Subcutaneous abdominal adipose tissue (tissue), 5 donors: ENCODE measurements around the gene SLC25A43.
"Not testable (repeated sequence)": the region's sequence is repeated elsewhere in the genome, so short reads cannot be mapped to it uniquely, and the experiment has no call there.

Experiments used
- H3K27ac ChIP-seq: one replicate; pipeline ENCODE4 v1.7.0; 2013; ENCODE audit warnings: low read depth, mild to moderate bottlenecking, inconsistent platforms, low read length, moderate library complexity
- H3K27me3 ChIP-seq, 5 donors: one replicate each; pipeline ENCODE4 v1.7.0; 2013; ENCODE audit warnings: low read length in 5 of 5, inconsistent platforms in 1 of 5; ENCODE audit not compliant: control insufficient read depth in 5 of 5, insufficient read depth in 4 of 5
- H3K36me3 ChIP-seq, 5 donors: one replicate each; pipeline ENCODE4 v1.7.0; 2013; ENCODE audit warnings: low read length in 5 of 5; ENCODE audit not compliant: control insufficient read depth in 5 of 5, insufficient read depth in 5 of 5
- H3K4me1 ChIP-seq, 5 donors: one replicate each; pipeline ENCODE4 v1.7.0; 2013; ENCODE audit warnings: low read length in 5 of 5, mild to moderate bottlenecking in 3 of 5, moderate library complexity in 1 of 5; ENCODE audit not compliant: control insufficient read depth in 5 of 5, insufficient read depth in 5 of 5
- H3K4me3 ChIP-seq, 5 donors: one replicate each; pipeline ENCODE4 v1.7.0; 2013; ENCODE audit warnings: low read length in 5 of 5, low read depth in 1 of 5
- H3K9ac ChIP-seq, 5 donors: one replicate each; pipeline ENCODE4 v1.7.0; 2013; ENCODE audit warnings: low read length in 5 of 5, mild to moderate bottlenecking in 4 of 5, moderate library complexity in 3 of 5
- H3K9me3 ChIP-seq, 5 donors: one replicate each; pipeline ENCODE4 v1.7.0; 2013; ENCODE audit warnings: low read length in 5 of 5; ENCODE audit not compliant: control insufficient read depth in 5 of 5
- donor health status: healthy.
- donor health status: healthy.
- donor health status: healthy.
- donor health status: healthy.
- donor health status: healthy.

SLC25A43 gene

DNA sequence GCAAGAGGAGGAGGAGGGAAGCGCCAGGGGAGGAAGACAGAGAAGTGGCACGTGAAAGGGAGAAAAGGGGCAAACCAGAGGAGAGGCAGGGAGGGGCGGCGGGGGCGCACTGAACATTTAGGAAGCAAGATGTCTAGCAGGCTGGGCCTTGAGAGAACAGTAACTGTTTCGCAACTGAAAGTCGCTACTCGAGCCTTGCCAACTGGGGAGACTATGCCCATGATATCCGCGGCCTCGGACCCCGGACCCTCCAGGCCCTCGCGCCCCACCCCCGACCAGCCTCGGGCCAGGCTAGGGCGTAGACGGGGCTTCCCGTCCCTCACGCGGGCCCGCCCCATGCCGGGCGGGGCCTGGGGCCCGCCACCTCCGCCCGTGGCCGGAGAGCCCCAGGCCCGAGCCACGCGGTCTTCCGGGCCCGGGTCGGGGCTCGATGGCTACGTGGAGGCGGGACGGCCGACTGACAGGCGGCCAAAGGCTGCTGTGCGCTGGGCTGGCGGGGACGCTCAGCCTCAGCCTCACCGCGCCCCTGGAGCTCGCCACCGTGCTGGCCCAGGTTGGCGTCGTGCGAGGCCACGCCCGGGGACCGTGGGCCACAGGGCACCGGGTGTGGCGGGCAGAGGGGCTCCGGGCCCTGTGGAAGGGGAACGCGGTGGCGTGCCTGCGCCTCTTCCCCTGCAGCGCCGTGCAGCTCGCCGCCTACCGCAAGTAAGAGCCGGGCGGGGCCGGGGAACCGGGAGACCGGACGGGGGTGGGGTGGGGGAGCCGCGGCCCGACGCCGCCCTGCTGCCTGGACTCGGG, at the start of gene SLC25A43:
Gene SLC25A43, plus strand, starts transcription at position 363 of the 798 bp plus-strand sequence. Its CDS starts 68 bp downstream, at position 431.
- no peaks in the 10 kb centered on the region for H3K9me3 ChIP-seq
- H3K4me3 ChIP-seq: peak within 1 kb of the TSS; percentile 63 to 74 (median 67)
- H3K9ac ChIP-seq: peak within 1 kb of the TSS; percentile 52 to 81 (median 66)
- peak within 1 kb of the TSS; percentile 80 for H3K27ac ChIP-seq
- peaks cover 0 to 3% (median 0%) of the 10 kb centered on the region in 5 donors for H3K27me3 ChIP-seq
- H3K36me3 ChIP-seq: no peaks in the 10 kb centered on the region
- peaks cover 0 to 27% (median 18%) of the 10 kb centered on the region in 5 donors for H3K4me1 ChIP-seq

DNA sequence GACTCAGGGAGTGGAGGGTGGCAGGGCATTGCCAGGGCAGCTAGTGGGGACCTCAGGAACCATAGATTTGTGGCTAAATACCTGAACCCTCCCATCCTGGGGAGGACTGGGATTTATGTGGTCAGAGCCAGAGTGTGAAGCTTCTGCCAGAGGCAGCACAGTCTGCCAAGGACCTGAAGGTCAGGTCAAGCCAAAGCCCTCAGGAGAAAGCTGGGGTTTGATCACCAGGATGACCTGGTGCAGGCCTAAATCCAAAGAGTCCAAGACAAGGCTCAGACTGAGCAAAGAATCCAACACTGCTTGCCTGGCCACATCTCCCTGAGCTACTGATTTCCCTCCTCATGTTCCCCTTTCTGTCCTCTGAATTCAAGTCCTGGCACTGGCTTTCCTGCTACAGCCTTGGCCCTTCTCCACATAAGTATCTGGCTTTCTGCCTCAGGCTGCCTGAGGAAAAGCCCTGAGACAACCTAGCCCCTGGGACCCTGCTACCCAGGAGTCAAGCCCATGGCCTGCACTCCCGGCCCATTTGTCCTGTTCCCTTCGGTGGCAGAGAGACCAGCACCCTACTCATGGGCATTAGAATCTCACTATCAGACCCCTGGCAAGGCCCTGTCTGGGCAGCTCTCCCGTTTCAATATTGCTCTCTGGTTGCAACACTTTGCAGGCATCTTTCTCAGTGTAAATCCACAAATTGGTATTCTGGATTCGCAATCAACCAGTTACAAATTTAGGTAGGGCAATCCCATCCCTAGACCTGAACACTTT, 39.3 kb upstream of the SLC25A43 start:
- Histone ChIP-seq H3K9ac (no peak overlapping the region), H3K4me1 (peaks cover 0 to 9% (median 6%) of the 10 kb centered on the region in 5 donors), H3K36me3 (no peaks in the 10 kb centered on the region), H3K4me3 (no peak overlapping the region), H3K9me3 (no peaks in the 10 kb centered on the region), H3K27ac (no peak overlapping the region), H3K27me3 (peaks cover 0 to 4% (median 0%) of the 10 kb centered on the region in 5 donors)

DNA sequence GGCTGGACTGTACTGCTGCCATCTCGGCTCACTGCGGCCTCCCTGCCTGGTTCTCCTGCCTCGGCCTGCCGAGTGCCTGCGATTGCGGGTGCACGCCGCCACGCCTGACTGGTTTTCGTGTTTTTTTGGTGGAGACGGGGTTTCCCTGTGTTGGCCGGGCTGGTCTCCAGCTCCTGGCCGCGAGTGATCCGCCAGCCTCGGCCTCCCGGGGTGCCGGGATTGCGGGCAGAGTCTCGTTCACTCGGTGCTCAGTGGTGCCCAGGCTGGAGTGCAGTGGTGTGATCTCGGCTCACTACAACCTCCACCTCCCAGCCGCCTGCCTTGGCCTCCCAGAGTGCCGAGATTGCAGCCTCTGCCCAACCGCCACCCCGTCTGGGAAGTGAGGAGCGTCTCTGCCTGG, 37.7 kb upstream of the SLC25A43 start:
- H3K4me1 ChIP-seq, H3K9ac ChIP-seq, H3K27me3 ChIP-seq, H3K9me3 ChIP-seq, H3K36me3 ChIP-seq, H3K4me3 ChIP-seq, H3K27ac ChIP-seq: not testable (repeated sequence)

DNA sequence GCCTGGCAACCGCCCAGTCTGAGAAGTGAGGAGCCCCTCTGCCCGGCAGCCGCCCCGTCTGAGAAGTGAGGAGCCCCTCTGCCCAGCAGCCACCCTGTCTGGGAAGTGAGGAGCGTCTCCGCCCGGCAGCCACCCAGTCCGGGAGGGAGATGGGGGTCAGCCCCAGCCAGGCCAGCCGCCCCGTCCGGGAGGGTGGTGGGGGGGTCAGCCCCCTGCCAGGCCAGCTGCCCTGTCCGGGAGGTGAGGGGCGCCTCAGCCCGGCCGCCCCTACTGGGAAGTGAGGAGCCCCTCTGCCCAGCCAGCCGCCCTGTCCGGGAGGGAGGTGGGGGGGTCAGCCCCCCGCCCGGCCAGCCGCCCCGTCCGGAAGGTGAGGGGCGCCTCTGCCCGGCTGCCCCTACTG, 37.1 kb upstream of the SLC25A43 start:
- not testable (repeated sequence) for H3K4me3 ChIP-seq, H3K9me3 ChIP-seq, H3K27ac ChIP-seq, H3K4me1 ChIP-seq, H3K36me3 ChIP-seq, H3K9ac ChIP-seq, H3K27me3 ChIP-seq

DNA sequence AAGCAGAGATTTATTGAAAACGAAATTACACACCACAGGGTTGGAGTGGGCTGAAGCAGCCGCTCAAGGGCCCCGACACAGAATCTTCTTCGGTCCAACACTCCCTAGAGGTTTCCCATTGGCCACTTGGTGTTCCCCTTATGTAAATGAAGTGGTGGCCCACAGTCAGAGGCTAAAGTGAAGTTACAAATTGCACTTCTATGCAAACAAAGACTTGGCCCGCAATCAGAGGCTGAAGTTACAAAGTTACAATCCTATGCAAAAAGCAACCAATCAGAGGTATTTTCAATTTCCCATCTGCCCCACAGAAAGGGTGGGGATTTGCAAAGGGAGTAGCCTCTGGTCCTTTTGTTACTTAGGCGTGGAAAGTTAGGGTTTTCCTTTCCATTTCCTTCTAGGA, 35.7 kb upstream of the SLC25A43 start:
- Histone ChIP-seq H3K27ac (no peak overlapping the region), H3K4me1 (peaks cover 0 to 9% (median 6%) of the 10 kb centered on the region in 5 donors), H3K4me3 (no peak overlapping the region), H3K9me3 (no peaks in the 10 kb centered on the region), H3K36me3 (no peaks in the 10 kb centered on the region), H3K9ac (no peak overlapping the region), H3K27me3 (peaks cover 0 to 4% (median 4%) of the 10 kb centered on the region in 5 donors)

DNA sequence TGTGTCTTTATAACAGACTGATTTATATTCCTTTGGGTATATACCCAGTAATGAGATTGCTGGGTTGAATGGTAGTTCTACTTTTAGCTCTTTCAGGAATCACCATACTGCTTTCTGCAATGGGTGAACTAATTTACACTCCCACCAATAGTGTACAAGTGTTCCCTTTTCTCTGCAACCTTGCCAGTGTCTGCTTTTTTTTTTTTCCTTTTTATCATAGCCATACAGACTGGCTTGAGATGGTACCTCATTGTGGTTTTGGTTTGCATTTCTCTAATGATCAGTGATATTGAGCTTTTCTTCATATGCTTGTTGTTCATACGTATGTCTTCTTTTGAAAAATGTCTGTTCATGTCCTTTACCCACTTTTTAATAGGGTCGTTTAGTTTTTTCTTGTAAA, 27.3 kb upstream of the SLC25A43 start:
- H3K4me1 ChIP-seq, H3K9ac ChIP-seq, H3K36me3 ChIP-seq, H3K9me3 ChIP-seq, H3K4me3 ChIP-seq, H3K27ac ChIP-seq: not testable (repeated sequence)
- H3K27me3 ChIP-seq: peaks cover 0 to 16% (median 5%) of the 10 kb centered on the region in 5 donors

DNA sequence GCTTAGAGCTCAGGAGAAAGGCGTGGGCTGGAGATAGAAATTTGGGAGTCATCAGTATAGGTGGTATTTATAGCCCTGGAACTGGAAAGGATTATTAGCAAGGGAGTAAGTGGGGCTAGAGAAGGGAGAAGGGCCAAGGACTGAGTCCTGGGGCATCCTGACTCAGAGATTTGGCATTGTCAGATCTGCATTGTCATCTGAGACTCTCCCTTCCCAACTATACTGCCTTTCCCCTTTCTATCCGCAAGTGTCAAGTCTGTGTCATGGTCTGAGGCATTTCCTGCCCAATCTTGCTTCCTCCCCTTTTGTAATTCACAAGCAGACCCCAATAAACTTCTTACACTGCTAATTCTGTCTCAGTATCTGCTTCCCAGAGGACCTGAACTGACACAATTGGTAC, 24.4 kb upstream of the SLC25A43 start:
- no peak overlapping the region for H3K27ac ChIP-seq

DNA sequence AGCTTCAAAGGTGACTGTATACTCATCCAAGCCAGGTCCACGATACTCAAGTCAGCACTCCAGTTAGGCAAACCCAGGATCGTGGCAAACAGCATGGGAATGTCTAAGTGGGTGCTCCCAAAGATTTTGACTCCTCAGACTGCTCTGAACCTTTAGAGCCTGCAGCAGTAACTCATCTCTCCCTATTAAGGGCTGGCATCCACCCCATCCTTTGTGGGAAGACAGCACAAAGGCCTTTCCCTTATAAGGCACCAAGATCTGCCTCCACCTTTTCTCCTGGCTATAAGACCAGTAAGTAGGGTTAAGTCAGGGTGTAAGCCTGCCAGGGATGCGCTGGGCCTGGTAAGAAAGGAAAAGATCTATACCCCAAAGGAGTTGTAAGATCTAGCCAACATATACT, 23.6 kb upstream of the SLC25A43 start:
- peaks cover 0 to 16% (median 5%) of the 10 kb centered on the region in 5 donors for H3K27me3 ChIP-seq
- no peaks in the 10 kb centered on the region for H3K36me3 ChIP-seq
- H3K9ac ChIP-seq: no peak overlapping the region
- peaks cover 0 to 2% (median 0%) of the 10 kb centered on the region in 5 donors for H3K9me3 ChIP-seq
- H3K4me1 ChIP-seq: no peaks in the 10 kb centered on the region
- no peak overlapping the region for H3K27ac ChIP-seq
- H3K4me3 ChIP-seq: no peak overlapping the region

More for the DNA sequence above, 24.4 kb upstream of the SLC25A43 start:
- Histone ChIP-seq H3K27me3 (peaks cover 0 to 16% (median 5%) of the 10 kb centered on the region in 5 donors), H3K9me3 (peaks cover 0 to 2% (median 0%) of the 10 kb centered on the region in 5 donors), H3K4me1 (no peaks in the 10 kb centered on the region), H3K36me3 (no peaks in the 10 kb centered on the region), H3K9ac (no peak overlapping the region), H3K4me3 (no peak overlapping the region)

DNA sequence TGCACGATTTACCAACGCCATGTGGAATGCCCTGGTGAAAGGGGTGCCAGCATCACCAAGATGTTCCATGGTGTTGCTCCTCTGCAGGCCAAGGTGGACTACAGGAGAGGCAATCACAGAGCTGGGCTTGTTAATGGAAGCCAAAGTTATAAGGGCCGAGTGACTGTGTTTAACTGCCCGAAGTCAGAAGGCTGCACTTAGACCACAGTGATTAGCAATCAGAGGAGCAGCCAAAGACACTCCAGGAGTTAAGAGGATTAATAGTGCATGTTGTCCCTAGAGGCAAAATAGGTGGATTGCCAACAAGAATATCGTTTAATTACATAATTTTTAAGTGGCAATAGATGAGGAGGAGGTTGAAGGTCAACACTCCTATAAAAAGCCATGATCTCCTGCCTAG, 22.8 kb upstream of the SLC25A43 start:
- Histone ChIP-seq H3K27ac (no peak overlapping the region), H3K36me3 (no peaks in the 10 kb centered on the region), H3K4me1 (no peaks in the 10 kb centered on the region), H3K9me3 (peaks cover 0 to 2% (median 0%) of the 10 kb centered on the region in 5 donors), H3K4me3 (no peak overlapping the region), H3K9ac (no peak overlapping the region), H3K27me3 (peaks cover 0 to 16% (median 5%) of the 10 kb centered on the region in 5 donors)

DNA sequence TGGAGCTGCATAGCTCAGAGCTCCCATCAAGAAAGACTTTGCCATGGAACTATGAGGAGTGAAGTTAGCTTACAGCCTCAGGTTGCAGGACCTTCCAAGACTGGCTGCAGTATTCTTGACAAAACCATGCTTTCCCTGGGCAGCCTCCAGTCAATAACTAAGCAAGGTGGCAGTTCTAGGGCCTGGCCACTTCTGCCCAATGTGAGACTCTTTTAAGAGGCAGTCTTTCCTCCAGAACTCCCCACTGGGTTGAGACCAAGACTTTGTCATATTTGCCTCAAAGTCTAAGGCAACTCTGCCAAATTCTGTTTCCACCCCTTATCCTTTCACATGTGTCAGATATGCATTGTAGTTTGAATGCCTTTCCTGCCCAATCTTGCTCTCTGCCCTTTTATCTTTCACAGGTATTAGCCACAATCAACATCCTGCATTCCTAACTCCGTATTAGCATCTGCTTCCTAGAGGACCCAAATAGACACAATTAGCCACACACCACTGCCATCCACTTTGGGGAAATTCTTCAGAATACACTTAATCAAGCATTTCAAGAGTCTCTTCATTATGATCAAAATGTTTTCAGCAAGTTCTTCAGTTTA, 17.7 kb upstream of the SLC25A43 start:
- no peak overlapping the region for H3K4me3 ChIP-seq

More for the DNA sequence above, 17.7 kb upstream of the SLC25A43 start:
- H3K9me3 ChIP-seq: peaks cover 0 to 2% (median 0%) of the 10 kb centered on the region in 5 donors
- no peak overlapping the region for H3K27ac ChIP-seq
- H3K4me1 ChIP-seq: no peaks in the 10 kb centered on the region
- H3K27me3 ChIP-seq: peaks cover 0 to 2% (median 0%) of the 10 kb centered on the region in 5 donors
- H3K36me3 ChIP-seq: no peaks in the 10 kb centered on the region
- H3K9ac ChIP-seq: no peak overlapping the region
